Astrocyte (in vitro differentiated cells and primary cell): ENCODE measurements around the gene PAM16.

ENCODE experiments used
- CTCF ChIP-seq: IDR thresholded peaks from 2 replicates; pipeline ENCODE4 v1.5.1; 2011; ENCODE audit warnings: low read depth, mild to moderate bottlenecking, inconsistent platforms, low read length, moderate library complexity; ENCODE audit not compliant: insufficient read depth
- EZH2 ChIP-seq: IDR thresholded peaks from 2 replicates; pipeline ENCODE4 v1.6.1; 2012; ENCODE audit warnings: mild to moderate bottlenecking, low read length, inconsistent platforms; ENCODE audit not compliant: insufficient read depth

- TF ChIP-seq EZH2 (no peak), CTCF (no peak)
Observed at GRCh38 chr16:4367393-4367856, 16.3 kb upstream of the PAM16 start.
